ENCODE data around the gene HTR6. TPM values are rescaled to one million over a fixed set of nuclear protein-coding genes. Genes with fewer than 3 reads are reported as not detected.

The HTR6 gene
- total RNA-seq, 2 experiments from 2014 or later = 0.14 TPM; not detected in 1

GRCh38 chr1:19710825-19711611, 46.3 kb downstream of the HTR6 start:
- Mint-ChIP-seq H3K4me3 (no peak overlapping the region), H3K27ac (no peak overlapping the region), H3K9me3 (no peaks in the 10 kb centered on the region), H3K36me3 (peaks cover 12% of the 10 kb centered on the region), H3K4me1 (peaks cover 19% of the 10 kb centered on the region), H3K27me3 (no peaks in the 10 kb centered on the region)
- ATAC-seq (ENCODE audit: low read depth) (no peak), DNase-seq (no peak)
- POLR2A ChIA-PET = interaction anchor here (0.7 kb wide), 1 partner anchor 621 kb away, joined by 4 read pairs; no protein-coding TSS in a partner anchor

- H3K4me3 Mint-ChIP-seq = no peak overlapping the region
- H3K9me3 Mint-ChIP-seq = no peaks in the 10 kb centered on the region
- peak overlapping the region; percentile 21 for H3K27ac Mint-ChIP-seq
- ATAC-seq (ENCODE audit: low read depth) (no peak), DNase-seq (no peak)
- peaks cover 19% of the 10 kb centered on the region for H3K4me1 Mint-ChIP-seq
- H3K36me3 Mint-ChIP-seq = peaks cover 6% of the 10 kb centered on the region
- H3K27me3 Mint-ChIP-seq = no peaks in the 10 kb centered on the region
- POLR2A ChIA-PET = no interaction called here
Observed at GRCh38 chr1:19712928-19713327, 48.3 kb downstream of the HTR6 start.

DNA sequence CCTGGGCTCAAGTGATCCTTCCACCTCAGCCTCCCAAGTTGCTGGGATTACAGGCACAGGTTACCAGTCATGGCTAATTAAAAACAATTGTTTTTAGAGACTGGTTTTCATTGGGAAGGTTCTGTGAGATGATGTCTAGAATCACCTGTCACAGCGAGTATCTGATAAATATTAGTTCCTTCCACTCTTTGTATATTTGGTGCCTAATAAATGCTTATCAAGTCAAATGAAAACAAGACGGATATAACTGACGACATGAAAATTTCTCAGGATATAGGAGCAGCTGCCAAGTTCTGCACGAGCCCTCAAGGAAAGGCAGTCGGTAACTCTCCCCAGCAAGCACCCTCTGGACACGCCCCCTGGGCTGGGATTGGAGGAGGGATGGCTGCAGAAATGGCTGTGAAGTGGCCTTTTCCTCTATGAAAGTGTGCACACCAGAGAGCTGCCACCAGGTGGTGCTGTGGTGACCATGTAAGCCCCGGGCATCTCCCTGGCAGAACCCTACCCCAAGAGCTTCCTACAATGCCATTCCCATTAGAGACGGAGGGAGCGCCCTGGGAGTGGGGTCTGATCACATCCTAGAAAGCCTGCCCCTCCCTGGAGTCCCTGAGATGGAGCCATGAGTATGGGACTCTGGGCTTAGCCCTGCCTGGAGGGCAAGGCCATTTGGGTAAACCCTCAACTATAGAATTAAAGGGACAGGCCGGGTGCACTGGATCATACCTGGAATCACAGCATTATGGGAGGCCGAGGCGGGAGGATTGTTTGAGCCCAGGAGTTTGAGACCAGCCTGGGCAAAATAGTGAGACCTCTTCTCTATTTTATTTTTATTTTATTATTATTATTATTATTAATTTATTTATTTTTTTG, 50.9 kb downstream of the HTR6 start:
- POLR2A ChIA-PET = no interaction called here

GRCh38 chr1:19717467-19717866, 52.8 kb downstream of the HTR6 start:
- POLR2A ChIA-PET = no interaction called here
- ATAC-seq (ENCODE audit: low read depth) = no peak
- no peak overlapping the region for H3K27ac Mint-ChIP-seq

More for the DNA sequence above, 50.9 kb downstream of the HTR6 start:
- no peaks in the 10 kb centered on the region for H3K27me3 Mint-ChIP-seq
- no peak overlapping the region for H3K4me3 Mint-ChIP-seq
- no peaks in the 10 kb centered on the region for H3K9me3 Mint-ChIP-seq
- DNase-seq (peak; percentile 84), ATAC-seq (ENCODE audit: low read depth) (peak; percentile 93)
- no peak overlapping the region for H3K27ac Mint-ChIP-seq
- H3K36me3 Mint-ChIP-seq = peaks cover 6% of the 10 kb centered on the region
- H3K4me1 Mint-ChIP-seq = peaks cover 15% of the 10 kb centered on the region

GRCh38 chr1:19720174-19720573, 55.5 kb downstream of the HTR6 start:
- Mint-ChIP-seq H3K27me3 (no peaks in the 10 kb centered on the region), H3K4me1 (peaks cover 6% of the 10 kb centered on the region), H3K4me3 (no peak overlapping the region), H3K36me3 (no peaks in the 10 kb centered on the region), H3K9me3 (no peaks in the 10 kb centered on the region), H3K27ac (no peak overlapping the region)
- ATAC-seq (ENCODE audit: low read depth) (no peak), DNase-seq (no peak)
- POLR2A ChIA-PET = no interaction called here

More at GRCh38 chr1:19717467-19717866, 52.8 kb downstream of the HTR6 start:
- Mint-ChIP-seq H3K27me3 (no peaks in the 10 kb centered on the region), H3K4me3 (no peak overlapping the region), H3K9me3 (no peaks in the 10 kb centered on the region), H3K36me3 (peaks cover 6% of the 10 kb centered on the region), H3K4me1 (peaks cover 10% of the 10 kb centered on the region)
- no peak for DNase-seq

DNA sequence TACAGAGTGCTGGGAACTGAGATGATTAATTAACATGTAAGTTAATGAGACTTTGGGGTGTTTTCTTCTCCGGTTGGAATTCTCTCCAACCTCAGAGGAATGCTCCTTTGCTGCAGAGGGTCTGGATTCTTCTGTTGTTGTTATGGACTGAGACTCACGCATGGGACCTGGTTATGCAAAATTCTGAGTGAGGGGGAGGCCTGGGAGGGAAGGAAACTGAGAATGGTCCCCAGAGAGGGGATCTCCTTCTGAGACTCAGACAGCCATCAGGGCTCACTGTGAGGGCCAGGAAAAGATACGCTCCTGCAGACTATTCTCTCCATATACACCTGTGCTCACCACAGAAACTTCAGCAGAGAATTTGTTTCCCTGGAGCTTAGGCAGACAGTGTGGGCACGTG, 56.3 kb downstream of the HTR6 start:
- Mint-ChIP-seq H3K36me3 (no peaks in the 10 kb centered on the region), H3K4me1 (no peaks in the 10 kb centered on the region), H3K27ac (no peak overlapping the region), H3K27me3 (no peaks in the 10 kb centered on the region), H3K4me3 (no peak overlapping the region), H3K9me3 (no peaks in the 10 kb centered on the region)
- no peak for DNase-seq
- no peak for ATAC-seq (ENCODE audit: low read depth)
- POLR2A ChIA-PET = no interaction called here

DNA sequence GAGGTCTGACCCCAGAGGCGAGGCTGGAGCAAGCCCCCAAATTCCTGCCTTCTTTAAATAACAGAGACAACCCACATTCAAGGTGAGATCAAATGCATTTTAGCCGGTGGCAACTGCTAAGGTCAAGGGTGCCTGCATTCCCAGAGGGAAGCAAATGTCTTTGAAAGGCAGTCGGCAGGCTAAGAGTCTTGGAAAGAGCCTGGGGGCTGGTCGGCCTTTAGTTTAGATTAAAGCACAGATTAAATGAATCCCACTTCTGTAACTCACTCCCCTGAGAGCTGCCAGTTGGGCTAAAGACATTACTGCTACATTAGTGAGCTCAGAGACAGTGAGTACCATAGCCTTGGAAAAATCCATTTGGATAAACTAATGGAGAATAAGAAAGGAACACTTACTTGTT, 59.2 kb downstream of the HTR6 start:
- H3K36me3 Mint-ChIP-seq = peaks cover 5% of the 10 kb centered on the region
- no peaks in the 10 kb centered on the region for H3K9me3 Mint-ChIP-seq
- H3K4me1 Mint-ChIP-seq = no peaks in the 10 kb centered on the region
- DNase-seq (no peak), ATAC-seq (ENCODE audit: low read depth) (no peak)
- POLR2A ChIA-PET = no interaction called here
- no peaks in the 10 kb centered on the region for H3K27me3 Mint-ChIP-seq
- H3K4me3 Mint-ChIP-seq = no peak overlapping the region
- H3K27ac Mint-ChIP-seq = no peak overlapping the region

- no peak overlapping the region for H3K4me3 Mint-ChIP-seq
- H3K4me1 Mint-ChIP-seq = no peaks in the 10 kb centered on the region
- POLR2A ChIA-PET = no interaction called here
- H3K9me3 Mint-ChIP-seq = no peaks in the 10 kb centered on the region
- H3K36me3 Mint-ChIP-seq = peaks cover 13% of the 10 kb centered on the region
- no peaks in the 10 kb centered on the region for H3K27me3 Mint-ChIP-seq
- no peak for DNase-seq
- no peak for ATAC-seq (ENCODE audit: low read depth)
- no peak overlapping the region for H3K27ac Mint-ChIP-seq
Observed at GRCh38 chr1:19725606-19726005, 60.9 kb downstream of the HTR6 start.

- ATAC-seq (ENCODE audit: low read depth) (no peak), DNase-seq (no peak)
- Mint-ChIP-seq H3K9me3 (no peaks in the 10 kb centered on the region), H3K4me1 (no peaks in the 10 kb centered on the region), H3K27ac (no peak overlapping the region), H3K4me3 (no peak overlapping the region), H3K27me3 (no peaks in the 10 kb centered on the region), H3K36me3 (peaks cover 19% of the 10 kb centered on the region)
- POLR2A ChIA-PET = no interaction called here
Observed at GRCh38 chr1:19728413-19729145, 63.9 kb downstream of the HTR6 start.

DNA sequence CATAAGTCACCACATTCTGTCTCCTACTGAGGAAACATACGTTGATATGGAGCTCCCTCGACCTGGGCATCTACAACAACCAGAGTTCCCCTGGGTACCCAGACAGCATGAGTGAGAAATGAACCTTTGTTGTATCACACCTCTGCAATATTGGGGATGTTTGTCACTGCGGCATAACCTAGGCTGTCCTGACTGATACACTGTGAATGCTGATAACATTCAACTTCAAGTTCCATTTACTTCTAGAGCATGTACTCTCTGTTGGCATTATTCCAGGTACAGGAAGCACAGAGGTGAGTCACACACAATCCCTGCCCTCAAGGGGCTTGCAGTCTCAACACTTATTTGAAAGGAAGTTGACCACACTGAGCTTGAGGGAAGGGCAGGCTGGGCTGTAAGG, 65.6 kb downstream of the HTR6 start:
- DNase-seq (no peak), ATAC-seq (ENCODE audit: low read depth) (no peak)
- Mint-ChIP-seq H3K4me3 (no peak overlapping the region), H3K4me1 (no peaks in the 10 kb centered on the region), H3K9me3 (no peaks in the 10 kb centered on the region), H3K27ac (no peak overlapping the region), H3K27me3 (no peaks in the 10 kb centered on the region), H3K36me3 (peaks cover 19% of the 10 kb centered on the region)
- POLR2A ChIA-PET = no interaction called here

Other genes with a start within 250 kb of the HTR6 start
- gene CAPZB, start 179.3 kb upstream of the HTR6 start, total RNA-seq = 100 to 1,000 TPM; 395 to 412 TPM
- 10 to 100 TPM; 35.3 to 36.0 TPM for gene NBL1, start 20.6 kb upstream of the HTR6 start, total RNA-seq
- 10 to 100 TPM; 14.3 to 16.7 TPM for gene TMCO4, start 135.0 kb downstream of the HTR6 start, total RNA-seq
- not detected for gene RNF186, start 150.4 kb downstream of the HTR6 start, total RNA-seq
- gene OTUD3, start 217.5 kb downstream of the HTR6 start, total RNA-seq = 10 to 100 TPM; 10.3 to 10.9 TPM

Data from activated naive CD8-positive, alpha-beta T cell treated with anti-CD3 and anti-CD28 coated beads, Interleukin-2, amount 10 ng/mL, durations not matched to agents 7 days and 5 days (primary cell).